Keratinocyte (primary cell): ENCODE results near the gene ALDH1A3. TPM values are rescaled to one million over a fixed set of nuclear protein-coding genes. Genes with fewer than 3 reads are reported as not detected.

Experiments used
- DNase-seq: peaks from one replicate; pipeline ENCODE4 v3.0.0-alpha.2; 2011; ENCODE audit warnings: low read depth, missing footprints, low spot score
- FAIRE-seq: peaks from 2 replicates; lab custom pipeline; 2011; peaks lifted over from hg19 to GRCh38; lab: Jason Lieb, UNC
- H2AFZ ChIP-seq: 2 replicates; pipeline ENCODE4 v1.6.0; 2012; ENCODE audit warnings: low read length, control low read depth, inconsistent platforms; ENCODE audit not compliant: control insufficient read depth
- H3K27ac ChIP-seq: 2 replicates; pipeline ENCODE4 v1.5.1; 2011; ENCODE audit warnings: low read length; ENCODE audit not compliant: control insufficient read depth, insufficient read depth
- H3K27me3 ChIP-seq: 3 replicates; pipeline ENCODE4 v1.6.0; 2011; ENCODE audit warnings: low read length; ENCODE audit not compliant: control insufficient read depth, insufficient read depth; ENCODE audit errors: extremely low read depth
- H3K36me3 ChIP-seq, 2 experiments: 2 replicates in 1 of 2; 3 replicates in 1 of 2; pipeline ENCODE4 v1.5.1; 2011; ENCODE audit warnings: low read length in 2 of 2, mild to moderate bottlenecking in 1 of 2; ENCODE audit not compliant: control insufficient read depth in 2 of 2, insufficient read depth in 2 of 2; ENCODE audit errors: extremely low read depth in 1 of 2
- H3K4me1 ChIP-seq: 3 replicates; pipeline ENCODE4 v1.5.1; 2011; ENCODE audit warnings: low read length; ENCODE audit not compliant: control insufficient read depth, insufficient read depth; ENCODE audit errors: extremely low read depth
- H3K4me2 ChIP-seq: 3 replicates; pipeline ENCODE4 v1.6.0; 2011; ENCODE audit warnings: low read depth, low read length; ENCODE audit not compliant: control insufficient read depth, insufficient read depth; ENCODE audit errors: extremely low read depth
- H3K4me3 ChIP-seq, 3 experiments: fragments of 200-600 bp in 1 of 3; sonication (generic) in 1 of 3; 2 replicates in 2 of 3; 3 replicates in 1 of 3; pipeline ENCODE4 v1.5.1; 2011 to 2016; ENCODE audit warnings: low read length in 3 of 3, mild to moderate bottlenecking in 3 of 3, control low read depth in 2 of 3, inconsistent platforms in 1 of 3, low read depth in 1 of 3, mixed read lengths in 1 of 3, mixed run types in 1 of 3, moderate library complexity in 1 of 3; ENCODE audit not compliant: control insufficient read depth in 2 of 3, insufficient read depth in 2 of 3; ENCODE audit errors: extremely low read depth in 1 of 3
- H3K79me2 ChIP-seq: 2 replicates; pipeline ENCODE4 v1.6.0; 2012; ENCODE audit warnings: low read length; ENCODE audit not compliant: control insufficient read depth, insufficient read depth
- H3K9ac ChIP-seq: 3 replicates; pipeline ENCODE4 v1.6.0; 2011; ENCODE audit warnings: low read length; ENCODE audit not compliant: control insufficient read depth, insufficient read depth; ENCODE audit errors: extremely low read depth
- H3K9me1 ChIP-seq: 3 replicates; pipeline ENCODE4 v1.6.0; 2011; ENCODE audit warnings: low read length; ENCODE audit not compliant: control insufficient read depth, insufficient read depth; ENCODE audit errors: extremely low read depth
- H3K9me3 ChIP-seq: 2 replicates; pipeline ENCODE4 v1.5.1; 2012; ENCODE audit warnings: low read depth, low read length; ENCODE audit not compliant: control insufficient read depth
- H4K20me1 ChIP-seq: 3 replicates; pipeline ENCODE4 v1.6.0; 2011; ENCODE audit warnings: low read length; ENCODE audit not compliant: control insufficient read depth, insufficient read depth; ENCODE audit errors: extremely low read depth
- CTCF ChIP-seq, 3 experiments: IDR thresholded peaks in 1 of 3; conservative IDR thresholded peaks in 1 of 3; optimal IDR thresholded peaks in 1 of 3; 2 replicates in 2 of 3; 3 replicates in 1 of 3; pipeline versions ENCODE3 to v1.5.1; 2011; ENCODE audit warnings: low read length in 3 of 3, mild to moderate bottlenecking in 3 of 3, moderate library complexity in 2 of 3, control low read depth in 1 of 3, inconsistent platforms in 1 of 3; ENCODE audit not compliant: insufficient read depth in 2 of 3; ENCODE audit errors: extremely low read depth in 1 of 3
- EZH2 ChIP-seq: IDR thresholded peaks from one replicate; pipeline ENCODE4 v1.6.1; 2012; ENCODE audit warnings: inconsistent platforms, mild to moderate bottlenecking, low read length, moderate library complexity
- dilution Hi-C: fragments of 300-500 bp; cut with MboI; formaldehyde crosslinking; loops from one replicate; pipeline ENCODE4 v1.7.0; 2020; ENCODE audit warnings: low sequenced_read_pairs; ENCODE audit not compliant: extremely low pct_ligation_motif_present
- polyA plus RNA-seq, 5 experiments: library from polyadenylated mRNA; depleted of rRNA in 3 of 5; stranded (reverse) in 3 of 5; stranded (forward) in 1 of 5; unstranded in 1 of 5; fragments of >200 nt; gene quantifications; 1 replicate in 1 of 5; 2 replicates in 3 of 5; 3 replicates in 1 of 5; pipeline versions ENCODE4 v1.2.1 to v1.2.3, GENCODE V29; 2011 to 2012; ENCODE audit warnings: missing spikeins in 2 of 5, low read depth in 1 of 5, low replicate concordance in 1 of 5

The ALDH1A3 gene
- polyA plus RNA-seq, 1 donor (not counting 4 experiments of a cell fraction or from before 2014, with no cell fraction given) = 218 TPM

DNA sequence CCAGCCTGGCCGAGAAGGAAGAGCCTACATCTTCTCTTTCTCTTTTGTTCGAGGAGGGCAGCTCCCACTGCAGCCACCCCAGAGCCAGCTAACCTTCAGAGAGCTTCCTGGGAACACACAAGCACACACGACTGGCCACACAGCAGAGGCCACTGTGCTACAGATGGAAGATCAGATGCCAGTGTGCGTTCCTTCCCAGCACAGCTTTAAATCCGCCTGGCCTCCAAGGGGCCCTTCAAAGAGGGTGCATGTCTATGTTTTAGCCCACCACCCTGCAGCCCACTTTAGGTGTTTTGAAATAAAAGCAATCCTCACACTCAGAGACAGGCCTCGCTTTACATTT lies 12.4 kb downstream of the ALDH1A3 start:
- no peaks in the 10 kb centered on the region for H3K27me3 ChIP-seq
- no peaks in the 10 kb centered on the region for H4K20me1 ChIP-seq
- no peak for FAIRE-seq
- H3K4me1 ChIP-seq = peaks cover 11% of the 10 kb centered on the region
- TF ChIP-seq CTCF (optimal IDR thresholded peaks at IDR 0.05 in 1 of 3, IDR thresholded peaks at IDR 0.05 in 1 of 3, conservative IDR thresholded peaks at IDR 0.05 in 1 of 3; ENCODE audit: extremely low read depth in 1 of 3, insufficient read depth in 2 of 3, low read length in 3 of 3) (no peak), EZH2 (no peak)
- H3K4me3 ChIP-seq = no peak overlapping the region
- H3K9ac ChIP-seq = no peak overlapping the region
- no peak overlapping the region for H3K4me2 ChIP-seq
- H3K9me3 ChIP-seq = no peaks in the 10 kb centered on the region
- H3K9me1 ChIP-seq = no peaks in the 10 kb centered on the region
- peaks cover 24 to 52% of the 10 kb centered on the region in 2 experiments for H3K36me3 ChIP-seq
- no peak for DNase-seq
- dilution Hi-C loops = no loop called here
- peaks cover 3% of the 10 kb centered on the region for H3K79me2 ChIP-seq
- H3K27ac ChIP-seq = no peak overlapping the region
- H2AFZ ChIP-seq = no peak overlapping the region

DNA sequence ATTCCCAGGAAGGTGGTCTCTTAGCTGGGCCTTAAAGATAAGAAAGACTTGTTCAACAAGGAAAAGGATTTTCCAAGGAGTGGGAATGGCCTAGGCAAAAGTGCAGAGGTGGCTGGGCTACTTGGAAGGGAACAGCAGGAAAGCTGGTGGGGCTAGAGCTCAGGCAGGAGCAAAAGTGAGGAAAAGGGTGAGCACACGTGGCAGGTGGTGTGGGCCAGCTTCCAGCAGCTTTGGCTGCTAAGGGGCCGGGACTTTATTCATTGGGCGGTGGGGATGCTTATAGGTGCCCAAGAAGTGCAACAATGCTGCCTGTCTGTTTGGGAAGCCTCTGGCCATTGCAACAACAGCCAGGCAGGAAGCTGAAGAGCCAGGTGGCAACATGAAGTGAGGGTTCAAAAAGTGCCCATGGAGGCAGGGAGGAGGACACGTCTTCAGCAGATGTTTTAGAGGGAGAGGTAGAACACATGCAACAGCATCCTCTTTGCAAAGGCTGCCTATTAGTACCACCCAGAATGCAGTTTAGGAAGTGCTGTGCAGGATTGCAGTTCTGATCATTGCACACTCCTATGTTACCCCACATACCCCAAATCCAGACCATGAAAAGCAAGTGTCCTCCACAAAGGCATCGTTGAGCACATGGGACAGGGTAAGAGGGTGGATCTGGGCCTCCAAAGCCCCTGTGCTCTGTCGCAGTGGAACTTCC lies 13.8 kb downstream of the ALDH1A3 start:
- peaks cover 28 to 48% of the 10 kb centered on the region in 2 experiments for H3K36me3 ChIP-seq
- no peak overlapping the region for H3K4me3 ChIP-seq
- H3K79me2 ChIP-seq = peaks cover 2% of the 10 kb centered on the region
- H3K9ac ChIP-seq = no peak overlapping the region
- FAIRE-seq = no peak
- H2AFZ ChIP-seq = no peak overlapping the region
- no peak overlapping the region for H3K4me2 ChIP-seq
- DNase-seq = no peak
- TF ChIP-seq EZH2 (no peak), CTCF (optimal IDR thresholded peaks at IDR 0.05 in 1 of 3, IDR thresholded peaks at IDR 0.05 in 1 of 3, conservative IDR thresholded peaks at IDR 0.05 in 1 of 3; ENCODE audit: extremely low read depth in 1 of 3, insufficient read depth in 2 of 3, low read length in 3 of 3) (no peak)
- no peaks in the 10 kb centered on the region for H3K9me1 ChIP-seq
- no peaks in the 10 kb centered on the region for H4K20me1 ChIP-seq
- no peaks in the 10 kb centered on the region for H3K27me3 ChIP-seq
- H3K9me3 ChIP-seq = no peaks in the 10 kb centered on the region
- peaks cover 11% of the 10 kb centered on the region for H3K4me1 ChIP-seq
- H3K27ac ChIP-seq = no peak overlapping the region
- dilution Hi-C loops = no loop called here
